IPS-15b (cell line): ENCODE data around the gene ABI3.

ENCODE experiments used
- H3K27me3 ChIP-seq: one replicate; pipeline ENCODE4 v1.6.1; 2013; ENCODE audit warnings: low read length; ENCODE audit not compliant: control insufficient read depth, insufficient read depth
- H3K36me3 ChIP-seq: one replicate; pipeline ENCODE4 v1.6.1; 2013; ENCODE audit warnings: low read length; ENCODE audit not compliant: control insufficient read depth, insufficient read depth
- H3K4me1 ChIP-seq: one replicate; pipeline ENCODE4 v1.6.1; 2013; ENCODE audit warnings: mild to moderate bottlenecking, low read length; ENCODE audit not compliant: control insufficient read depth, insufficient read depth
- H3K4me3 ChIP-seq: one replicate; pipeline ENCODE4 v1.5.1; 2013; ENCODE audit warnings: low read depth, low read length
- H3K9ac ChIP-seq: one replicate; pipeline ENCODE4 v1.6.1; 2013; ENCODE audit warnings: low read depth, mild to moderate bottlenecking, low read length
- H3K9me3 ChIP-seq: one replicate; pipeline ENCODE4 v1.6.1; 2013; ENCODE audit warnings: mild to moderate bottlenecking, low read length; ENCODE audit not compliant: control insufficient read depth, insufficient read depth

ABI3 gene

DNA sequence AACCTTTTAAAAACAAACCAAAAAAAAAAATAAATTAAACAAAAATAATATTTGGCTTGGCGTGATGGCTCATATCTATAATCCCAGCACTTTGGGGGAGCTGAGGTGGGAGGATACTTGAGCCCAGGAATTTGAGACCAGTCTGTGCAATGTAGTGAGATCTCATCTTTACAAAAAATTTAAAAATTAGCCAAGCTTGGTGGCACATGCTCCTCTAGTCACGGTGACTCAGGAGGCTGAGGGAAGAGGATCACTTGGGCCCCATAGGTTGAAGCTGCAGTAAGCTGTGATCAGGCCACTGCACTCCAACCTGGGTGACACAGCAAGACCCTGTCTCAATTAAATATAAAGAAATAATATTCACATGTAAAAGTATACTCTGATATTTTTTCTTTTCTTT is 12.3 kb upstream of the ABI3 start:
- Histone ChIP-seq H3K9ac (no peak overlapping the region), H3K36me3 (no peaks in the 10 kb centered on the region), H3K9me3 (no peaks in the 10 kb centered on the region), H3K4me3 (no peak overlapping the region), H3K4me1 (peaks cover 2% of the 10 kb centered on the region), H3K27me3 (no peaks in the 10 kb centered on the region)

DNA sequence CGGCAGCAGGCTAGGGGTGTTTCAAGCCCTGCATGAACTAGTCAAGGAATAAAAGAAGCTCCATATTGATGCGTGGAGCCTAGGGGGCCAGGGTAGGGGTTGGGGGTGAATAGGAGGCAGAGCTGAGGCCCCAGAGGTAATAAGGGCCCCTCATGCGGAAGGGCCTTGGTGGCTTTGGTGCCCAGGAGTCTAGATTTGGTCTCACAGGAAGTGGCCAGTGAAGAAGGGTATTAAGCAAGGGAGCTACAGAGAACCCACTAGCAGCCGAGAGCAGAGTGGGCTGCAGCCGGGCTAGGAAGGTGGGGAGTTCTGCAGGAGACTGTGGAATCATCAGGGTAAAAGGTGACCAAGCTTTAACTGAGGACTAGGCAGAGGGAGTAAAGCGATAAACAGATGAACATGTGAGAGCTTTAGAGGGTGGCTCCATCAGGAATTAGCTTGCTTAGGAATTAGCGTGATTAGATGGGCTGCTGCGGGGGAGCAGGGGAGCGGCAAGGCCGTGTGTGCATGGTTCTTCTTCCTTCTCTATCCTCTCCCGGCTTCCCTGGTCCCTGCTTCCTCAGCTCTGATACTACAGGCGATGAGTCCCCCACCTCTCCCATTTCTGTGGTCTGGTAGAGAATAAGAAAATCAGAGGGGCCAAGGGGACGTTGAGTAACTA is 10.0 kb upstream of the ABI3 start:
- Histone ChIP-seq H3K4me1 (peaks cover 2% of the 10 kb centered on the region), H3K27me3 (no peaks in the 10 kb centered on the region), H3K4me3 (no peak overlapping the region), H3K9ac (no peak overlapping the region), H3K36me3 (no peaks in the 10 kb centered on the region), H3K9me3 (no peaks in the 10 kb centered on the region)

DNA sequence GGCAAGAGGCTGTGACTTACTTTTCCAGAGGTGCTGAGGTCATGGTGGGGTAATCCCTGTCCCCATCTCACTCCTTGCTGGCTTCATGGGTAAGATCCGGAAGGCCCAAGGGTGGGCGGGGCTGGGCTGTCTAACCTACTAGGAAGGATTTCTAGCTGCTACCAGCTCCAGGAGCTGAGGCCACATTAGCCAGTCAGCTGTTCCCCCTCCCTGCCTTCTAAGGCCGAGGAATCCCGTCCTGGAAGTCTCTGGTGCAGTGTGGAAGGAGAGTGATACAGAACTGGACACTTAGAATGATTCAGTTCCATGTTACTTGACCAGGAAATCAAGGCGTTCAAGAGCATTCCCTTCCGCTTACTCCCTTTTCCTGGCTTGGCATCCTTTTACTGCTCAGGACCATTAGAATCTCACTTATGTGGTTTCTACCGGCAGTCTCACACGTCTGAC is 9.0 kb upstream of the ABI3 start:
- Histone ChIP-seq H3K27me3 (no peaks in the 10 kb centered on the region), H3K4me1 (peaks cover 2% of the 10 kb centered on the region)

GRCh38 chr17:49203796-49204195 is 6.7 kb upstream of the ABI3 start:
- peaks cover 2% of the 10 kb centered on the region for H3K4me1 ChIP-seq
- no peak overlapping the region for H3K4me3 ChIP-seq
- H3K9me3 ChIP-seq = no peaks in the 10 kb centered on the region
- H3K27me3 ChIP-seq = no peaks in the 10 kb centered on the region
- no peaks in the 10 kb centered on the region for H3K36me3 ChIP-seq
- no peak overlapping the region for H3K9ac ChIP-seq

More for the DNA sequence above, 9.0 kb upstream of the ABI3 start:
- Histone ChIP-seq H3K9me3 (no peaks in the 10 kb centered on the region), H3K36me3 (no peaks in the 10 kb centered on the region), H3K4me3 (no peak overlapping the region), H3K9ac (no peak overlapping the region)

DNA sequence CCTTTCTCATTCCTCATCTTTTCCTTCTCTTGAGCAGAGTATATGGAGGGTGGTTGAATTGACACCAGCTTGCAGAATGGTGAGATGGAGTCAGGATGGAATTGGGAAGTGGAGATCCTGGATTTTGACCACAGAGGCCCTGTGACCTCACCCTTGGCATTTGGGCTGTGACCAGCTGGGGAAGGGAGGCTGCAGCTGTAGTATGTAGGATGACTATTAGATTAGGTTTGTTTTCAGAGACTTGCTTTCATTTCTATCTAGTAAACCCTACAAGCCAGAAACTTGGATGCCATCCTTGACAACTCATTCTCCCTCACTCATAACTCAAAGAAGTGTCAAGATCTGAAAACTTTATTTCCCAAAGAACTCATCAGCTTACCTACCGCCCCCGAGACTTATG is 6.0 kb upstream of the ABI3 start:
- H3K4me1 ChIP-seq = peaks cover 3% of the 10 kb centered on the region
- no peak overlapping the region for H3K9ac ChIP-seq
- no peaks in the 10 kb centered on the region for H3K9me3 ChIP-seq
- no peaks in the 10 kb centered on the region for H3K27me3 ChIP-seq
- no peak overlapping the region for H3K4me3 ChIP-seq
- no peaks in the 10 kb centered on the region for H3K36me3 ChIP-seq

DNA sequence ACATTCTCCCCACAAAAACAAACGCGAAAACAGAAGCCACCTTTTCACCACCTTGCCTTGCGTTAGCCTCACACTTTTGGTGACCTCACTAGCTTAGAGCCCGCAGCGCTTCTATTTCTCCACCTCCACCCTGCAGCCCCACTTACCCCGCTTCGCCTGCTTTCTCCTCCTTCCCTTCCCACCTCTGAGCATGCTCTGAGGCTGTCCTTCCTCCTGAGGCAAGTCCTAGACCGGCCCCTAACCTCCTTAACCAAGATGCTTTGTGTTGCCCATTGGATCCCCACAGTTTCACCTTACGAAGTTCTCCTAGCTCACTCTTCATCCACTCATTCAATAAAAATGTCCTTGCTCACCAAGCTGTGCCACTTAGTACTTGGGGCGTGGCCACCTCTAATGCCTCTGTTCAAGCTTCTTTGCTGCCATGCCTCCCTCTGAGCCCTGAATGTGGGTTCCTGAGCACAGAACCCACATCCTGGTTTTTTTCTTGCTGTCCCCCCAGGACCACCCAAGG is 1.4 kb upstream of the ABI3 start:
- peaks cover 12% of the 10 kb centered on the region for H3K4me1 ChIP-seq
- H3K9me3 ChIP-seq = no peaks in the 10 kb centered on the region
- no peak overlapping the region for H3K4me3 ChIP-seq
- H3K27me3 ChIP-seq = peaks cover 3% of the 10 kb centered on the region
- no peak overlapping the region for H3K9ac ChIP-seq
- no peaks in the 10 kb centered on the region for H3K36me3 ChIP-seq

DNA sequence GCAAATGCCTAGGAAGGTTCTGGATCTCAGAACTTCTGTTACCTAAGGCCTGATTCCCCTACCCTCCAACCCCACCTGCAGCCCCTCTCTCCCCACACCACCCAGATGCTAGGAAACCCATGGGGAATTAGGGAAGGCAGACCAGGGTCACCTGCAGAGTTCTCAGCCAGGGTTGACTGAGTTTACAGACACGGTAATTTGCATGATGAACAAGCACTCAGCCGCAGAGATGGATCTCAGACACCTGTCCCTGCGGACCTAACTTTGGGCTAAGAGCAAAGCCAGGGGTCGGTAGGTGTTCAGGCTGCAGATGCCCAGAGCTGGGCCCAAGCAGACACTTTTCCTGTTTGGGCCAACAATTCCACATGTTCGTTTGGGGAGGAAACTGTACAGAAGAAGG is 2.9 kb downstream of the ABI3 start:
- no peak overlapping the region for H3K9ac ChIP-seq
- H3K27me3 ChIP-seq = peaks cover 3% of the 10 kb centered on the region
- H3K9me3 ChIP-seq = no peaks in the 10 kb centered on the region
- H3K36me3 ChIP-seq = no peaks in the 10 kb centered on the region
- H3K4me3 ChIP-seq = no peak overlapping the region
- H3K4me1 ChIP-seq = peaks cover 14% of the 10 kb centered on the region

GRCh38 chr17:49213847-49214246 is 3.3 kb downstream of the ABI3 start:
- Histone ChIP-seq H3K36me3 (no peaks in the 10 kb centered on the region), H3K27me3 (peaks cover 3% of the 10 kb centered on the region), H3K9ac (no peak overlapping the region), H3K4me3 (no peak overlapping the region), H3K9me3 (no peaks in the 10 kb centered on the region), H3K4me1 (peaks cover 12% of the 10 kb centered on the region)

DNA sequence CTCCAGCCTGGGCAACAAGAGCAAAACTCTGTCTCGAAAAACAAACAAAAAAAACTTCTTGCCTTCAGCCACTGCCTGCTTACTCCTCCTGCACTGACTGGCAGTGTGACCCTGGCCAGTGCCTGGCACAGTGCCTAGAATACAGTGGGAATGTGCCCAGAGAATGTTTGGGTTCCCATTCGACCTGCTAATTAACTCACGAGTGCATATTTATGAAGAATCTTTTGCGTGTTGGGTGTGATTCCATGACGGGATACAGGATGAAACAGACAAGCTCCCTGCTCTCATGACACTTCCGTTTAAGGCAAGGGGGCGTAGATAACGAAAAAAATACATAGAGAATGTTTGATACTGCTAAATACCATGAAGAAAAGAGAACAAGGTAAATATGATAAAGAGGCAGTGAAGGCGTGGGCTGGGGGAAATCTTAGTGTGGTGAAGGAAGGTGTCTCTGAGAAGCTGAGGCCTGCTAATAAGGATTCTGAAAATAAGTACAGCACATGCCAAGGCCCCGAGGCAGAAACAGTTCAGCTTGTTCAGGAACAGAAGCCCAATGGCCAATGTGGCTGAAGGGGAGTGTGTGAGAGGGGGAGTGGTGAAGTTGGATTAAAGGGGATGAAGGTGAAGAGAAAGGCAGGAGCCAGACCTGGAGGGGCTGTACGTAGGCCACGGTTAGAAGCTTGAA is 4.3 kb downstream of the ABI3 start:
- H3K9me3 ChIP-seq = no peaks in the 10 kb centered on the region
- peaks cover 3% of the 10 kb centered on the region for H3K27me3 ChIP-seq
- H3K4me3 ChIP-seq = no peak overlapping the region
- peaks cover 9% of the 10 kb centered on the region for H3K4me1 ChIP-seq
- no peaks in the 10 kb centered on the region for H3K36me3 ChIP-seq
- no peak overlapping the region for H3K9ac ChIP-seq

DNA sequence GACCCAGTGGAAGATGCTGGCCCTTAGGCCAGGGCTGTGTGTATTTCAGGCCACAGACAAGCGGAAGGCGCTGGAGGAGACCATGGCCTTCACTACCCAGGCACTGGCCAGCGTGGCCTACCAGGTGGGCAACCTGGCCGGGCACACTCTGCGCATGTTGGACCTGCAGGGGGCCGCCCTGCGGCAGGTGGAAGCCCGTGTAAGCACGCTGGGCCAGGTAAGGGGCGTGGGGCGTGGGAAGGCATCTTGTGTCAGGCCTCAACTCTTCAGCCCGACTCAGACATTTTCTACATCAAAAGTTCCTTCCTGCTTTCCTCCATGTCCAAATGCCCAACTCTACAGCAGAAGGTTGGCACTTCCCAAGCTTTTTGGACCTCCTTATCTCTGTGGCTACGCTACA is 6.0 kb downstream of the ABI3 start:
- H3K4me3 ChIP-seq = no peak overlapping the region
- peaks cover 2% of the 10 kb centered on the region for H3K4me1 ChIP-seq
- peaks cover 5% of the 10 kb centered on the region for H3K27me3 ChIP-seq
- no peaks in the 10 kb centered on the region for H3K36me3 ChIP-seq
- H3K9me3 ChIP-seq = no peaks in the 10 kb centered on the region
- no peak overlapping the region for H3K9ac ChIP-seq

DNA sequence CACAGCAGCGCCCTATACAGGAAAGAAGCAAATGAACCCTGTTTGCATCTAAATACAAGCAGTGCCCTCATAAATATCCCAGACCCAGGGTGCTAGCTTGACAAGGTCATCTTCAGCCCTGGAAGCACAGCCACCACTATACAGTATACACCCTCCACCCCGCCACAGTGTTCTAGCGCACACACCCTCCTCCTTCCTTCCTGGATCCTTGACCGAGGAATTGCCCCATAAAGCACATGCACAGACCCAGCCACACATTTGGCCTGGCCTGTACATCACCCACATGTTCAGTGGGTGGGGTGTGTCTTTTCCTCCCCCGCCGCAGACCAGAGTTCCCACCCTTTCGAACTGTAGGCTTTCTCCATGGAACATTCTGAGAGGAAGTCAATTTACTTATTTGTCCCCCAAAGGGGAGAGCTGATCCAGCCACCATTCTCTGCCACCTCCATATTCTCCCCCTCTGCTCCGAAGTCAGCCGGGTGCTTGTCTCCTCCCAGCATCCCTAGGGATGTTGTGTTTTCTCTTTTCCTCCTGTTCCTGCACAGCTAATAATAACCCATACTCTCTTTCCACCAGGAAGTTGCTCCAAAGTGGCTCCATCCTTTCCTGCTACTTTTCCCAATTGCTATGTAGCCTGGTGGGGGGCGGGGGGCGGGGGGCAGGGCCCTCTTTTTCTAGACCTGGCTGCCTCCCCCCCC is 6.6 kb downstream of the ABI3 start:
- peaks cover 2% of the 10 kb centered on the region for H3K4me1 ChIP-seq
- H3K36me3 ChIP-seq = no peaks in the 10 kb centered on the region
- H3K4me3 ChIP-seq = no peak overlapping the region
- H3K27me3 ChIP-seq = peaks cover 5% of the 10 kb centered on the region
- no peaks in the 10 kb centered on the region for H3K9me3 ChIP-seq
- no peak overlapping the region for H3K9ac ChIP-seq
